Loucy (cell line): ENCODE results near the gene RAB7A.

Experiments used
- EZH2phosphoT487 ChIP-seq: fragments of 200-600 bp; IDR thresholded peaks from 2 replicates; pipeline ENCODE4 v1.6.1; 2018; ENCODE audit warnings: antibody characterized with exemption, mild to moderate bottlenecking, moderate library complexity, borderline replicate concordance
- TF ChIP-seq, protein P1 (sequence below): fragments of 200-600 bp; sonication (generic); conservative IDR thresholded peaks from 2 replicates; pipeline ENCODE4 v1.5.1; 2014; ENCODE audit warnings: mild to moderate bottlenecking, antibody characterized with exemption, low read length

DNA sequence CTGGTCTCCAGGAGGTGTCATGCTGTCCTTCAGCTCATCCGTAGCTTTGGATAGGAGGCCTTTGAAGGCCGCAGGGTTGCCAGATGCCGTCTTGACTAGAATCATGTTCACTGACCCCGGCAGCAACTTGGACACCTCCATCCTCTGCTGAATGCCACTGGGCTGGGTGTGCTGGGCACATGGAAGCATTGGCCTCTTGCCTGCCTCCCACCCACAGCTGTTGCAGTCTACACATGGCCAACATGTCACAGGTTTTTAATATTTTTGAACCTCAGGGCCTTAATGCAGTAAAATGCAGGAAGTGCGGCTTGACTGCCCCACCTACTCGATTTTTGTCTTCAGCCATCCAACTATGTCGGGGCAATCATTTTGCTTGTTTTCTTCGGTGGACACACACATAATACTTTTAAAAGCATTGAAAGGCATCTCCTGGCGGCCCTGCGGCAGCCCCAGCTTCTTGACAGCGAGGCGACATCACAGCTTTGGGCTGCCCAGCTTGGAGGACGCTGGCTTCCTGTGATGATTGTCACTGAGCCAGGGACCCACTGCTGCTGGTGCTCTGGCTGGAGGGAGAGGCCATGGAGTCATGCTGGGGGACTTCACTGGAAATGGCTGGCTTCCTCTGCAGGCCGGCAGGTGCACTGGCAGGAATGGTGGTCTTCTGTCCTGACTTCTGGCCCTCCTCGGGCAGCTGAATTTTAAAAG is 121.8 kb downstream of the RAB7A start:
- TF ChIP-seq, protein P1, sequence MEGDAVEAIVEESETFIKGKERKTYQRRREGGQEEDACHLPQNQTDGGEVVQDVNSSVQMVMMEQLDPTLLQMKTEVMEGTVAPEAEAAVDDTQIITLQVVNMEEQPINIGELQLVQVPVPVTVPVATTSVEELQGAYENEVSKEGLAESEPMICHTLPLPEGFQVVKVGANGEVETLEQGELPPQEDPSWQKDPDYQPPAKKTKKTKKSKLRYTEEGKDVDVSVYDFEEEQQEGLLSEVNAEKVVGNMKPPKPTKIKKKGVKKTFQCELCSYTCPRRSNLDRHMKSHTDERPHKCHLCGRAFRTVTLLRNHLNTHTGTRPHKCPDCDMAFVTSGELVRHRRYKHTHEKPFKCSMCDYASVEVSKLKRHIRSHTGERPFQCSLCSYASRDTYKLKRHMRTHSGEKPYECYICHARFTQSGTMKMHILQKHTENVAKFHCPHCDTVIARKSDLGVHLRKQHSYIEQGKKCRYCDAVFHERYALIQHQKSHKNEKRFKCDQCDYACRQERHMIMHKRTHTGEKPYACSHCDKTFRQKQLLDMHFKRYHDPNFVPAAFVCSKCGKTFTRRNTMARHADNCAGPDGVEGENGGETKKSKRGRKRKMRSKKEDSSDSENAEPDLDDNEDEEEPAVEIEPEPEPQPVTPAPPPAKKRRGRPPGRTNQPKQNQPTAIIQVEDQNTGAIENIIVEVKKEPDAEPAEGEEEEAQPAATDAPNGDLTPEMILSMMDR, result no peak
- TF ChIP-seq EZH2phosphoT487, result no peak
